Esophagus (tissue), 2 donors: Measurements from ENCODE around the gene KDM4C. TPM values are rescaled to one million over a fixed set of nuclear protein-coding genes. Genes with fewer than 3 reads are reported as not detected.
"Not testable (repeated sequence)": the region's sequence is repeated elsewhere in the genome, so short reads cannot be mapped to it uniquely, and the experiment has no call there.

Experiments used
- H3K27ac ChIP-seq, 2 donors: one replicate each; pipeline ENCODE4 v1.5.1; 2013; ENCODE audit warnings: low read depth in 2 of 2, mild to moderate bottlenecking in 2 of 2, inconsistent platforms in 1 of 2, low read length in 1 of 2, moderate library complexity in 1 of 2
- H3K27me3 ChIP-seq, 2 donors: one replicate each; pipeline ENCODE4 v1.6.1; 2013; ENCODE audit warnings: low read length in 2 of 2, control low read depth in 1 of 2, mild to moderate bottlenecking in 1 of 2; ENCODE audit not compliant: insufficient read depth in 2 of 2, control insufficient read depth in 1 of 2
- H3K36me3 ChIP-seq, 2 donors: one replicate each; pipeline ENCODE4 v1.6.1; 2013; ENCODE audit warnings: low read length in 1 of 2; ENCODE audit not compliant: control insufficient read depth in 2 of 2, insufficient read depth in 2 of 2
- H3K4me1 ChIP-seq, 2 donors: one replicate each; pipeline ENCODE4 v1.6.1; 2013; ENCODE audit warnings: low read length in 1 of 2; ENCODE audit not compliant: control insufficient read depth in 2 of 2, insufficient read depth in 2 of 2
- H3K4me3 ChIP-seq, 2 donors: one replicate each; pipeline ENCODE4 v1.5.1; 2013; ENCODE audit warnings: low read length in 2 of 2, mild to moderate bottlenecking in 2 of 2, low read depth in 1 of 2, moderate library complexity in 1 of 2
- H3K9me3 ChIP-seq, 2 donors: one replicate each; pipeline ENCODE4 v1.6.1; 2013; ENCODE audit warnings: mild to moderate bottlenecking in 2 of 2, low read depth in 1 of 2, low read length in 1 of 2, moderate library complexity in 1 of 2; ENCODE audit not compliant: control insufficient read depth in 2 of 2, insufficient read depth in 1 of 2
- WGBS, 2 donors: extraction: QIAGEN DNeasy Blood & Tissue Kit; methylation state at CpG; one replicate each; pipeline ENCODE4 v1.1.7; 2013; 5-methylcytosine and 5-hydroxymethylcytosine counted together
- polyA plus RNA-seq, 2 donors: library from polyadenylated mRNA; stranded (reverse); fragments of 200-250 nt; gene quantifications; one replicate each; pipeline ENCODE4 v1.2.3, GENCODE V29; 2013
- donor health status: healthy with polysubstance abuse.
- donor health status: Bipolar disorder and iron deficiency.

The KDM4C gene
- polyA plus RNA-seq, 2 donors, result 5.9 to 8.0 TPM

GRCh38 chr9:7003861-7004260 is 246.1 kb downstream of the KDM4C start:
- H3K4me3 ChIP-seq, result no peak overlapping the region
- no peaks in the 10 kb centered on the region for H3K27me3 ChIP-seq
- no peak overlapping the region for H3K27ac ChIP-seq
- no peaks in the 10 kb centered on the region for H3K4me1 ChIP-seq
- peaks cover 0 to 8% of the 10 kb centered on the region in 2 donors for H3K9me3 ChIP-seq
- 89 to 91% methylated on average over 2 of the region's 2 CpGs for WGBS, 2 donors
- peaks cover 0 to 9% of the 10 kb centered on the region in 2 donors for H3K36me3 ChIP-seq

- H3K27me3 ChIP-seq, result no peaks in the 10 kb centered on the region
- H3K4me3 ChIP-seq, result no peak overlapping the region
- no peak overlapping the region for H3K27ac ChIP-seq
- H3K36me3 ChIP-seq, result peaks cover 0 to 9% of the 10 kb centered on the region in 2 donors
- 82% methylated on average over 2 of the region's 2 CpGs for WGBS, 2 donors
- no peaks in the 10 kb centered on the region for H3K4me1 ChIP-seq
- H3K9me3 ChIP-seq, result peaks cover 0 to 8% of the 10 kb centered on the region in 2 donors
Measured at GRCh38 chr9:7006417-7006816, 248.6 kb downstream of the KDM4C start.

- H3K36me3 ChIP-seq, result peaks cover 2 to 15% of the 10 kb centered on the region in 2 donors
- no peak overlapping the region for H3K4me3 ChIP-seq
- H3K27ac ChIP-seq, result no peak overlapping the region
- no peaks in the 10 kb centered on the region for H3K4me1 ChIP-seq
- 48 to 49% methylated on average over 2 of the region's 2 CpGs for WGBS, 2 donors
- no peaks in the 10 kb centered on the region for H3K27me3 ChIP-seq
- peaks cover 0 to 8% of the 10 kb centered on the region in 2 donors for H3K9me3 ChIP-seq
Measured at GRCh38 chr9:7008411-7008810, 250.6 kb downstream of the KDM4C start.

GRCh38 chr9:7009065-7009464 is 251.3 kb downstream of the KDM4C start:
- 98 to 100% methylated on average over 1 of the region's 1 CpG for WGBS, 2 donors
- Histone ChIP-seq H3K4me1 (no peaks in the 10 kb centered on the region), H3K36me3 (peaks cover 2 to 15% of the 10 kb centered on the region in 2 donors), H3K9me3 (peaks cover 0 to 8% of the 10 kb centered on the region in 2 donors), H3K4me3 (no peak overlapping the region), H3K27me3 (no peaks in the 10 kb centered on the region), H3K27ac (no peak overlapping the region)

- Histone ChIP-seq H3K9me3 (peaks cover 0 to 8% of the 10 kb centered on the region in 2 donors), H3K27me3 (no peaks in the 10 kb centered on the region), H3K36me3 (peaks cover 2 to 15% of the 10 kb centered on the region in 2 donors), H3K4me1 (no peaks in the 10 kb centered on the region), H3K4me3 (no peak overlapping the region), H3K27ac (no peak overlapping the region)
- 76 to 82% methylated on average over 8 of the region's 8 CpGs for WGBS, 2 donors
Measured at GRCh38 chr9:7011395-7012067, 253.8 kb downstream of the KDM4C start.

- Histone ChIP-seq H3K4me1 (no peaks in the 10 kb centered on the region), H3K27ac (no peak overlapping the region), H3K27me3 (no peaks in the 10 kb centered on the region), H3K36me3 (peaks cover 0 to 13% of the 10 kb centered on the region in 2 donors), H3K4me3 (no peak overlapping the region), H3K9me3 (no peaks in the 10 kb centered on the region)
- 96 to 97% methylated on average over 4 of the region's 4 CpGs for WGBS, 2 donors
Measured at GRCh38 chr9:7027996-7028395, 270.2 kb downstream of the KDM4C start.

- Histone ChIP-seq H3K9me3 (no peaks in the 10 kb centered on the region), H3K4me3 (no peak overlapping the region), H3K27me3 (no peaks in the 10 kb centered on the region), H3K36me3 (peaks cover 0 to 13% of the 10 kb centered on the region in 2 donors), H3K27ac (no peak overlapping the region), H3K4me1 (no peaks in the 10 kb centered on the region)
- 95% methylated on average over 10 of the region's 10 CpGs for WGBS, 2 donors
Measured at GRCh38 chr9:7028591-7028990, 270.8 kb downstream of the KDM4C start.

GRCh38 chr9:7030943-7031342 is 273.2 kb downstream of the KDM4C start:
- H3K4me1 ChIP-seq, H3K9me3 ChIP-seq, H3K4me3 ChIP-seq, H3K27ac ChIP-seq, H3K27me3 ChIP-seq: not testable (repeated sequence)
- peaks cover 0 to 11% of the 10 kb centered on the region in 2 donors for H3K36me3 ChIP-seq

- no peaks in the 10 kb centered on the region for H3K9me3 ChIP-seq
- no peaks in the 10 kb centered on the region for H3K27me3 ChIP-seq
- no peak overlapping the region for H3K27ac ChIP-seq
- no peaks in the 10 kb centered on the region for H3K4me1 ChIP-seq
- peaks cover 0 to 3% of the 10 kb centered on the region in 2 donors for H3K36me3 ChIP-seq
- 84 to 85% methylated on average over 5 of the region's 5 CpGs for WGBS, 2 donors
- no peak overlapping the region for H3K4me3 ChIP-seq
Measured at GRCh38 chr9:7033076-7034045, 275.6 kb downstream of the KDM4C start.
